NCI-H2029 (cell line): ENCODE measurements around the gene TEKT5.
A peak's percentile ranks its signal among the peaks of the same experiment; 100 is the strongest.
"Not testable (repeated sequence)": the region's sequence is repeated elsewhere in the genome, so short reads cannot be mapped to it uniquely, and the experiment has no call there.

ENCODE experiments used
- DNase-seq: peaks from one replicate; lab custom pipeline; 2025; lab: John Stamatoyannopoulos, UW

Gene TEKT5

DNA sequence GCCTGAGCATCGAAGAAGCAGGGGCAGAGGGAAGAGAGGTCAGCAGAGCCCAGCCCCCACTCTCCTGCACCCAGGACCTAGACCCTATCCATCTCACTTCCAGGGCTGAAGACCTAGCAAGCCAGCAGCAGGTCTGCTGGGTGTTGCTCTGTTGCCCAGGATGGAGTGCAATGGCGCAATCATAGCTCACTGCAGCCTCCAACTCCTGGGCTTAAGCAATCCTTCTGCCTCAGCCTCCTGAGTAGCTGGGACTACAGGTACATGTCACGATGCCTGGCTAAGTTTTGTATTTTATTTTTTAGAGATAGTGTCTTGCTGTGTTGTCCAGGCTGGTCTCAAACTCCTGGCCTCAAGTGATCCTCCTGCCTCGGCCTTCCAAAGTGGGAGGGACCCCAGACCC lies 61.3 kb downstream of the TEKT5 start:
- DNase-seq, result not testable (repeated sequence)

DNA sequence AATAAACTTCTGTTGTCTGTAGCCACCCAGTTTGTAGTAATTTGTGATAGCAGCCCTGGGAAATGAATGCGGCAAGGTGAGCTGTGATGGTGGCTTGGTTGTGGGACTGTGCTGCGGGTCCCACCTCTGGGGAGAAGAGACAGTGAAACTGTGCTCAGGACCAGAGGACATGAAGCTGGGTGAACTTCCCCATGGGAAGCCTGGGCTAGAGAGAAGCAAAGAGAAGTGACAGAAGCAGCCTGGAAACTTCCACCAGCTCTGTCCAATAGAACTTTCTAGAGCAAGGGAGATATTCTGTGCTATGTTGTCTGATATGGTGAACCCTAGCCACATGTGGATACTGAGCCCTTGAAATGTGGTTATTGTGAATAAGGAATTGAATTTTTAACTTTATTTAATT lies 62.8 kb downstream of the TEKT5 start:
- no peak for DNase-seq

DNA sequence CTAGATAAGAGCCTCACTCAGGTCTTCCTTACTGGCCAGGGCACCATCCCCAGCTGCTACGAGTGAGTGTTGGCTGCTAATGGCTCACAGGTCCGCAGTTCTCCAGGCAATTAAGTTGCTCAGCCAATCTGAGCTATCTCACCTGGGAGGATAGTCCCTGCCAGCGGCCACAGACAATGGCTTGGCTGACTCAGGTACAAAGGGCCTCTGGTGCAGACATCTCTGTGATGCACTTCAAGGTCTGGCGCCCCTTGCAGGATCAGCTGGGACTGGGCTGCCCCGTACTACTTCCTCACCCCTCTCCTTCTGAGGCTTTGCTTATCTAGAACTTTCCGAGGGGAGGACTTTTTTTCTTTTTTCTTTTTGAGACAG lies 65.2 kb downstream of the TEKT5 start:
- DNase-seq, result no peak

DNA sequence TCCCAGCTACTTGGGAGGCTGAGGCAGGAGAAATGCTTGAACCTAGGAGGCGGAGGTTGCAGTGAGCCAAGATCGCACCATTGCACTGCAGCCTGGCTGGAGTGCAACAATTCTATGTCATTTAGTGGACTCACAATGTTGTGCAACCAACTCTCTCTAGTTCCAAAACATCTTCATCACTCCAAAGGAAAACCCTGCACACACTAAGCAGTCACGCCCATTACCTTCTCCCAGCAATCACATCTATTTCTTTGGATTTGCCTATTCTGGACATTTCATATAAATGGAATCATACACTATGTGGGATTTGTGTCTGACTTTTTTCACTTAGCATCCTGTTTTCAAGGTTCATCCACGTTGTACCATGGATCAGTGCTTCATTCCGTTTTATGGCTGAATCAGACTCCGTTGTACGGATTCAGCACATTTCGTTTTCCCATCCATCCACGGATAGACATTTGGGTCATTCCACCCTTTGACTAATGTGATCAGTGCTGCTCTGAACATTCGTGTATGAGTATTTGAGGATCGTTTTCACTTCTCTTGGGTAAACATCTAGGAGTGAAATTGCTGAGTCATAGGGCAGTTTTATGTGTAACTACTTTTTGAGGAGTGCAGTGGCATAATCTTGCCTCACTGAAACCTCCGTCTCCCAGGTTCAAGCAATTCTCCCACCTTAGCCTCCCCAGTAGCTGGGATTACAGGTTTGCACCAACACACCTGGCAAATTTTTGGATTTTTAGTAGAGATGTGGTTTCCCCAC lies 69.0 kb downstream of the TEKT5 start:
- DNase-seq, result no peak

DNA sequence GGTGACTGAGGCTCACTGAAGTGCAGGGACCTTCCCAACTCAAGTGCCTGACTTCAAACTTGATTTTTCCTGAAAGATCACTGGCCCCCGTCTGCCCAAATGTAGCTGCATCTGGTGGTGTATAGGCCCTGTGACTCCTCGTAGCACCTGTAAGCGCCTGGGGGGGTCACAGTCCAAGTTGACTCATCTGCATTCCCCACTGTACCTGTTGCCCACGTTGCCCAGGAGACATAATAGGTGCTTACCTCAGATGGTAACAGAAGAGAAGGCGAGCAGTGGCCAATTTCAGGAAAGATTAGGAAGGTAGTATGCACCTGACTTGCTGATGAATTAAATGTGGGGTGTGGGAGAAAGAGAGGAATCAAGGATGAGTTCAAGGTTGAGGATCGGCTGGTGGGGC lies 70.2 kb downstream of the TEKT5 start:
- no peak for DNase-seq

DNA sequence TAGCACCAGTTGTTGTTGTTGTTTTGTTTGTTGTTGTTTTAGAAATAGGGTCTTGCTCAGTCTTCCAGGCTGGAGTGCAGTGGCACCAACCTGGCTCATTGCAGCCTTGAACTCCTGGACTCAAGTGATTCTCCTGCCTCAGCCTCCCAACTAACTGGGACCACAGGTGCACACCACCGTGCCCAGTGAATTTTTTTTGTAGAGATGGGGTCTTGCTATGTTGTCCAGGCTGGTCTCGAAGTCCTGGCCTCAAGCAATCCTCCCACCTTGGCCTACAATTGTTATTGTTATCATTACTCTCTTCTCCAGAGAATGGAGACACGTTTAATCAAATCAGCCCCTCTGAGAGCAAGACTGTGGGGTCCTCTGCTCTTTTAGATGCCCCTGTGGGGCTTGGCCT lies 71.7 kb downstream of the TEKT5 start:
- no peak for DNase-seq

DNA sequence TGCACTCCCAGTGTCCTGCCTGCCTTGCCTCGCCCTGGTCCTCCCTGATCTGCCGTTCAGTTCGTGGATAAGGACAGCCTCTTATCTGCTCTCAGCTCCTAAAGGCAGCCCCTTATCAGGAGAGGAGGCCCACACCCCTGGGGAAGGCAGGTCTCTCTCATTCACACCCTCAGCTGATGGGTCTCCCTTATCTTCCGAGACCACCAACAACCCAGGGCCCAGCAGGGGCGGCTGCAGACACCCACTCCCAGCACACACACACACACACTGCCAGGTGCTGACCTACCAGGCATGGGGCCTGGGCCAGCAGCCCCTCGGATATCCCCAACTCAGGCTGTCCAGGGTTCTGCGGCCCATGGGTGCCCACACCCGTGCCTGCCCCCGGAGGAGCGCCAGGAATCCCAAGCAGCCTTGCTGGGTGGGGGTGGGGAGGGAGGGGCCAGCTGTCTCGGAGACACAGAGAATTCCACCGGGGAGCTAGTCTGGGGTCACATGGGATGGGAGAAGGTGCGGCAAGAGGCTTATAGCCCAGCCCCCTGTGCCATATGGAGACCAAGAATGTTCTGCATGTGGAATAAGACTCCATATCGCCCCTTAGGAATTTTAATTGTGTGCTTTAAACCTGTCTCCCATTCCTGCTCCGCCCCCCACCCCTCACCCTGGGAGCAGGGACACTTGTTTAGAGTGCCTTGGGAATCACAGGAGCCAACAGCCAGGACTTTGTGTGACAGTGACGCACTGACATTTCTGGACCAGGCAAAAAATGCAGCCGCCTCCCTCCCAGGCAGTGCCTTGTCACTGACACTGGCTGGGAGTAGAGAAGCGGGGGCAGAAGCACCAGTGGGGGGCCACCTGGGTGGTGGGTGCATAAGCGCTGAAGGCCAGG lies 72.5 kb downstream of the TEKT5 start:
- DNase-seq, result no peak

DNA sequence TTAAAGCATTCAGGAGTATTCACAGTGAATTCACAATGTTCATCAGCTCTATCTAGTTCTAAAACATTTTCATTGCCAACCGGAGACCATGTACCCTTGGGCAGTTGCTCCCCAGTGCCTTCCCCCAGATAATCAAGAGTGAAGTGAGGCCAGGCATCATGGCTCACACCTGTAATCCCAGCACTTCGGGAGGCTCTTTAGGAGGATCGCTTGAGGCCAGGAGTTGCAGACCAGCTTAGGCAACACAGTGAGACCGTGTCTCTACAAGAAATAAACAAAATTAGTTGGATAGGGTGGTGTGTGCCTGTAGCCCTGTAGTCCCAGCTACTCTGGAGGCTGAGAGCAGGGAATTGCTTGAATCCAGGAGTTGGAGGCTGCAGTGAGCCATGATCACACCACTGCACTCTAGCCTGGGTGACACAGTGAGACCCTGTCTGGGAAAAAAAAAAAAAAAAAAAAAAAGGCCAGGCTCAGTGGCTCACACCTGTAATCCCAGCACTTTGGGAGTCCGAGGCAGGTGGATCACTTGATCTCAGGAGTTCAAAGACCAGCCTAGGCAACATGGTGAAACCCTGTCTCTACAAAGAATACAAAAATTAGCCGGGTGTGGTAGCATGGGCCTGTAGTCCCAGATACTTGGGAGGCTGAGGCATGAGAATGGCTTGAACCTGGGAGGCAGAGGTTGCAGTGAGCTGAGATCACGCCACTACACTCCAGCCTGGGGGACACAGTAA lies 73.3 kb downstream of the TEKT5 start:
- DNase-seq, result not testable (repeated sequence)

DNA sequence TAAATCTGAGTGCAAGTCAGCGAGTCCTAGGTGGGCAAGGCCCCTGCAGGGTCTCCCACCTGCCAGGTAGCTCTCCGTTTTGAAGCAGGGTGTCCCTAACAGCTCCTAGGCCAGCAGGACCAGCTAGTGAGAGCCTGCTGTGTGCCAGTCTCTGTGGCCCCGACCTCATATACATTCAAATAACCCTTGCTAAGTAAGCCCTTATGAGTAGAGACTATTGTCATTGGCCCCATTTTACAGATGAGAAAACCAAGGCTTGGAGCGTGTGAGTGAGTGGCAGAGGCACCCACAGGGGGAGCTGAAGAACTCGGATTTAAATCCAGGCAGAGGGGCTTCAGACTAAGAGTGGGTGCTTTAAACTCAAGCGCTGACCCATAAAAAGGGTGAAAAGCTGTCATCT lies 74.6 kb downstream of the TEKT5 start:
- no peak for DNase-seq

DNA sequence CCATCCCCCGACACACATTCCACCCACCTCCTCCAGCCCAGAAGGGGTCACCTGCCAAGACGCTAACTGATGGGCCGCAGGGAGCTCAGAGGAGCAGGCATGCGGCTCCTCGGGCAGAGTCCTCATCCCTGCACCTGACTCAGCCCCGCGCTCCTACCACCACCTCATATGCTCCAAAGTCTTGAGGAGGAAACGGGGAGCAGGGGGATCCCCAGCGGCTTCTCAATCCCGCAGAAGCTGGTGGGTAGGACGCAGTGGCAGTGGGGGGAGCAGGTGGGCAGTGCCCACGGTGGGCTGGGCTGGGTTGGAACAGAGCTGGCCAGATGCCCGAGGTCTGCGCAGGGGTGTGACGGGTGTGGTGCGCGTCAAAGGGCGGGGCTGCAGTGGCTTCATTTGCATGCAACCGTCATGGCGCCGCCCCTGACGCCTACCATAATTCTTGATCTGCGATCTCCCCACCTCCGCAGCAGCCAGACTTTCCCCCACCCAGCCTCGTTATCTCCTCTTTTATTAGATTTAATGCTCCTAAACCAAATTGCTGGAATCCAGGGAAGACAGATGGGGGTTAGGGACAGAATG lies 75.4 kb downstream of the TEKT5 start:
- peak; percentile 61 for DNase-seq

DNA sequence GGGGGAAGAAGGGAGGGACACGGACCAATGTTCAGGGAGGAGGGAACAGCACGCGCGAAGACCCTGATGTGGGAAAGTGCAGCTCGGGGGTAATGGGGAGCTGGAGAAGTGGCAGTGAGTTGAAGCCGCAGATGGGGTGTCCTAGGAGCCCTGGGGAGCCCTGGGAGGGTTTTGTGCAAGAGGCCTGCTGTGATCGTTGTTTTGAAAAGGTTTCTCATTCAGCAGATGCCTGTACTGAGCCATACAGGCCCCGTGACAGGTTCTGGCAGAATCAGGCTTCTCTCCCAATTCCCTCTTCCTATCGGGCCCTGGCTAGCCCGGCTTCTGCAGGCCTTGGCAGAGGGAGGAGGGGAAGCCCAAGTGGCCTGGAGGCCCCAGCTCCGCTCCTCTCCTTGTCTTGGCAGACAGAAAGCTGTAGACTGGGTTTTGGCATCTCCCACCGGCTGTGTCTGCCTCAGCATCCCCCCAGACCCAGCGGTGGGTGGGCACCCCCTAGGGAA lies 76.0 kb downstream of the TEKT5 start:
- no peak for DNase-seq

DNA sequence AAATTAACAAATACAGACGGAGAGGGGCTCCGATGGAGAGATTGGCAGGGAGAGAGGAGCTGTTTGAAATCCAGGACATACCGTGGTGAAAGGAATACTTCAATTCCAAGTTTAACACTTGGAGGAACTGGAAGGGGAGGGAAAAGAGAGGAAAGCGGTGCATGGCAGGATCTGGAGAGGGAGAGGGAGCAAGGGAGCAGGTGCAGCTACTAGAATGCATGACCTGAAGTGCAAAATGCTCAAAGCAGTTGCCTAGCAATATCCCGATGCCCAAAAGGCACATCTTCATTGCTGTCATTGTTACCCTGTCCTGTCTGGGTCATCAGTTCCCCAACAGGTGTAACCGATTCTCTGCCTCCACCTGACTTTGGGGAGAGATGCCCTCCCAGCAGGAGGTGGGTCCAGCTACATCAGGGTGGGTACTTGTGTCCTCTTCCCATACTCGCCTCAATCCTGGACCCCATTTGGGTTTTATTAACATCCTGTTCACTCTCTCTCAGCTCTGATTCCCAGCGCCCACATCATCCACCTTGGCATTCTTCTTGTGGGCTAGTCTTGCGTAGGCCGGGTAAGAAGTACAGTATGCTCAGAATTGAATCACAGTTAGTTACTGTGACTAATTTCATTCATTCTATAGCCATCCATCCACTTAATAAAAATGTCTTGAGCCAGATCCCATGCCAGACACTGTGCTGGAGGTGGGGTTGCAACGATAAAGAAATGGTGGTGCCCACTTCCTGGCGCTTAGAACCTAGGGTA lies 76.9 kb downstream of the TEKT5 start:
- DNase-seq, result no peak

DNA sequence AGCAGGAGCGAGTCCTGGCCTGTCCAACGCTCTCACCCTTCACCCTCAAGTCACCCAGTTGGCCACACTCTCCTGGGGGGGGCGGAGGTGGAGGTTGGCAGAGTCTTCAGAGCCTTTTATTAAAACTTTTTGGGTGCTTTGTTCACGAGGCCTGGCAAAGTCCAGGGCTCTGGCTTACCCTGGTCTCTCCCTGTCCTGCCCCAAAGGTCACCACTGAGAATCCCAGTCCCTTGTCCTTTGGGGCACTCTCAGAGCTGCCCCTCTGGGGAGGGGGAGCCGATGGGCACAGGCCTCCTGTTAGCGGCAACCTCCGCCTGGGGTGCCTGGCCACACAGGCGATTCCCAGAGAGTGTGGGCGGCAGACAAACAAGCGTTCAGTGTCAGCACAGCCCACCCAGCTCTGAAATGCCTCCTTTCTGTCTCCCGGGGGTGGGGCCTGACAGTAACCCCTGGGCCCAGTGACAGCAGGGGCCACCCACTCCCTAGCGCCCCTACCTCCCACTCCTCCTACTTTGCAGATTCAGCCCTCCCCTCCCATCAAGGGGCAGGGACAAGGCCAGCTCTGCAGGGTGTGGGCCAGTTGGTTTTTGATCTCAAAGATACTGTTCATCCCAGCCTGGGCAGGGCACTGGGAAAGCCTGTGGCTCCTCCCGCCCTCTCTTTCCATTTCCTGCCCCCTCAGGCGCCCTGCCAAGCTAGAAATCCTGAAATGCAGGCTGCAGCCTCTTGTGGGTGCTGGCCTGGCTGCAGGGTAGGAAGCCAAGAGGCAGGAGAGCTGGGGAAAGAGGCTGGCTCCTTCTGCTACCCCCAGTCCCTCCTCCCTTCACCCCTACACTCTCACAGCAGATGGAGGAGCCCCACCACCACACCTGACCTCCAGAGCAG lies 77.7 kb downstream of the TEKT5 start:
- peak; percentile 73 for DNase-seq

DNA sequence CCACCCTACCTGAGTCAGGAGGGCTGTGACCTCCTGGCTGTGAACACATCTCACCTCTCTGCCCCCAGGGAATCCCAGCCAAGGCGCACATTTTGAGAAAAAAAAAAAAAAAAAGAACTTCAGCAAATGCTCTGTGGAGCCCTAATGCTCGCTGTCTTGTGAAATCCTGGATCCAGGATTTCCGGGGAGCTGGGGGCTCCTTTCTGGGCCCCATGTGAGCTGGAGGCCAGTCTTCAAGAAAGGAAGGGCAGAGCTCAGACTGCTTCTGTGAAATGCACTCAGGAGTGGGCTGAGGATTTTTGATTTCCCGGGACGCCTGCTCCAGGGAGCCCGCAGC lies 78.3 kb downstream of the TEKT5 start:
- DNase-seq, result no peak

DNA sequence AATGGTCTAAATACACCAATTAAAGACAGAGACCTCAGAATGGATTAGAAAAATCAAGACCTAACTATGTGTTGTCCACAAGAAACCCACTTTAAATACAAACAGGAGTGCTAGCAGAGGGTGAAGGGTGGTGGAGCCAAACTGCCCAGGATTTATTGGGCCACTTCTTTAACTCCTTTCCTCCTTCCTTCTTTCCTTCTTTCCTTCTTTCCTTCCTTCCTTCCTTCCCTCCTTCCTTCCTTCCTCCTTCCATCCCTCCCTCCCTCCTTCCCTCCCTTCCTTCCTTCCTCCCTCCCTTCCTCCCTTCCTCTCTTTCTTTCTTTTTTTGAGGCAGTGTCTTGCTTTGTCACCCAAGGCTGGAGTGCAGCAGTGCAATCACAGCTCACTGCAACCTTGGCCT lies 80.0 kb downstream of the TEKT5 start:
- no peak for DNase-seq

DNA sequence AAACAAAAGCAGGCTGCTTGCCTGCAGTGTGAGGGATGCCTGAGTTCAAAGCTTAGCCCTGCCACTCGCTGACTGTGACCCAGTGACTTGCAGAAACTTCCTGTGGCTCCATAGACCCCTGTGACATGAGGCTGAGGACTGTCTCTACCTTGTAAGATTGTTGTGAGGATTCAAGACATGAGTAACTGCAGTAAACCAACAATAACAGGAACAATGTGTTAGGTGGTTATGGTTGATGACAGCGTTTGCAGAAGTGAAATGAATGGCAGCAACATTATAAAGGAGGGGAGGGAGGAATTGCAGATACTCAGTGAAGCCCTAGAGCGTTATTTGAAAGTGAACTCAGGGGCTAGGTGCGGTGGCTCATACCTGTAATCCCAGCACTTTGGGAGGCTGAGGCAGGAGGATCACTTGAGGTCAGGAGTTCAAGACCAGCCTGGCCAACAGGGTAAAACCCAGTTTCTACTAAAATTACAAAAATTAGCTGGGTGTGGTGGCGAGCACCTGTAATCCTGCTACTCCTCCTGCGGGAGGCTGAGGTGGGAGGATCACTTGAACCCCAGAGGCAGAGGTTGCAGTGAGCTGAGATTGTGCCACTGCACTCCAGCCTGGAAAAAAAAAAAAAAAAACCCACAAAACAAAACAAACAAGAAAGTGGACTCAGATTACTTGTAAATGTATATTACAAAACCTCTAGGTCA lies 80.8 kb downstream of the TEKT5 start:
- no peak for DNase-seq

DNA sequence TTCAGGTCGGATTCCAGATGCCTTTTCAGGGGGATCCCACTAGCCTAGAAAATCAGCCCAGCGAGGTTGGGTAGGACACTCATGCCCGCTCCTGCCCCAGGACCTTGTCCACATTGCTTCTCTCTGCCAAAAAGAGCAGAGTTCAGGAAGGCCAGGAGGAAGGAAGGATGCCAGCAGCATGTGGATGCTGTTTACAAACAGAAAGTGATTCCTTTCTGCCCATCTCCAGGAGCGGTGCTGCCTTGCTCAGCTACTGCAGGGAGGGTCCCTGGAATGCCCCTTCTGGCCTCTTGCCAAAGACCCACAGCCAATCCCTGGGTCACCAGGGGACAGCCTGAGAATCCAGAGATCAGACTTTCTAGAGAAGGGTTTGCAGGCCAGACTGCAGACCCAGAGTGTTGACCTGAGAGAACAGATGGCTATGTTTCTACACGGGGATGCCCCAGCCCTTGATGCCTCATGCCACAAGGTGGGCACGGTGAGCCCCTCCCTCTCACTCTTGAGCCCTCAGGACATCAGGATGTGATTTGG lies 82.0 kb downstream of the TEKT5 start:
- no peak for DNase-seq

DNA sequence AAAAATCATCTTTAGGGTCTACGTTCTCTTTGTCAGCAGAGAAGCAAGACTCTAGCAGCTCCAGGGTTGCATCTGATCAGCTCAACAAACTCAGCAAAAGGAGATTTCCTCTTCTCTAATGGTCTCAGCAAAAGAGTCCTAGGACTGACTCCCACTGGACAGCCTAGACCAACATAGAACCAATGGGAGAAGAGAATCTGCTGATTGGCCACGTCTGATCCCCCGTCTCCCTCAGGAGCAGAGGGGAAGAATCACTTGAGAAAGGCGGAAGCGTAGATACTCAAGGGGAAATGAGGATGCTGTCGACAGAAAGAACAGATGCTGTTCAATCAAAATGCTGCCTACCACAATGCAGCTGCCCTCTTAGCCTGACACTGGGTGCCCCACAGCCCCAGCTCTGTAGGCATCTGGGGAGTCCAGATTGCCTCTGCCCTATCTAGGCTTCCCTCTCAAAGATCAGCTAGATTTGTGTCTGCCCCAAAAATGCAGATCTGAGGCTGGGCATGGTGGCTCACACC lies 82.8 kb downstream of the TEKT5 start:
- DNase-seq, result no peak

DNA sequence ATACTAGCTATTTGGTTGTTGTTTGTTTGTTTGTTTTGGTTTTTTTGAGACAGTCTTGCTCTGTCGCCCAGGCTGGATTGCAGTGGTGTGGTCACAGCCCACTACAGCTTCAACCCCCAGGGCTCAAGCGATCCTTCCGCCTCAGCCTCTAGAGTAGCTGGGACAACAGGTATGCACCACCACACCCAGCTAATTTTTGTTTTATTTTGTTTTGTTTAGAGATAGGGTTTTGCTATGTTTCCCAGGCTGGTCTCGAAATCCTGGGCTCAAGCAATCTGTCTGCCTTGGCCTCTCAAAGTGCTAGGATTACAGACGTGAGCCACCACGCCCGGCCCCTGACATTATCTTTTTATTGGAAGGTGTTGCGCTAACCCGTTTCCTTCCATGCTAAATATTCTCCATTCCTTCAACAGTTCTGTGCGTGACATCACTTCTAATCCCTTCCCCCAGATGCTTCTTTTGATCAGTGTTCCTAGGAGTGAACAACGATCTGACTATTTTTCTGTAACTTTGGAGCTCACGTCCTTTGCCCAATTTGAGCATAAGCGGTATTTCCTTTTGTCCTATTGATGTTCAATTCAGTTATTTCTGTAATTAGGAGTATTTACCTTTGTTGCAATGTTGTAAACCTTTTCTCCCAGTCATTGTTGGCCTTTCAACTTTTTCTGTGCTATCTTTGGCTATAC lies 84.1 kb downstream of the TEKT5 start:
- DNase-seq, result no peak
